CD4-positive, alpha-beta T cell treated with Interleukin-2 at 100 ng/mL for 4 hours (primary cell): ENCODE measurements around the gene ADAMTS17.

Experiments
- DNase-seq: peaks from one replicate; pipeline ENCODE4 v3.0.0-alpha.2; 2020; ENCODE audit warnings: low spot score

The ADAMTS17 gene

GRCh38 chr15:99978426-99978825 lies 363.3 kb downstream of the ADAMTS17 start:
- DNase-seq = no peak

- no peak for DNase-seq
Observed at GRCh38 chr15:99977929-99978328, 363.8 kb downstream of the ADAMTS17 start.

- DNase-seq = no peak
Observed at GRCh38 chr15:99976811-99977271, 364.9 kb downstream of the ADAMTS17 start.

- no peak for DNase-seq
Observed at GRCh38 chr15:99976000-99976399, 365.8 kb downstream of the ADAMTS17 start.

GRCh38 chr15:99974246-99974645 lies 367.5 kb downstream of the ADAMTS17 start:
- no peak for DNase-seq

GRCh38 chr15:99973351-99973750 lies 368.4 kb downstream of the ADAMTS17 start:
- no peak for DNase-seq

- no peak for DNase-seq
Observed at GRCh38 chr15:99970891-99971430, 370.8 kb downstream of the ADAMTS17 start.

GRCh38 chr15:99969261-99969920 lies 372.4 kb downstream of the ADAMTS17 start:
- no peak for DNase-seq

GRCh38 chr15:99967841-99968371 lies 373.9 kb downstream of the ADAMTS17 start:
- DNase-seq = no peak

GRCh38 chr15:99966815-99967214 lies 375.0 kb downstream of the ADAMTS17 start:
- DNase-seq = no peak

- no peak for DNase-seq
Observed at GRCh38 chr15:99965376-99965775, 376.4 kb downstream of the ADAMTS17 start.

- DNase-seq = no peak
Observed at GRCh38 chr15:99963976-99964375, 377.8 kb downstream of the ADAMTS17 start.

GRCh38 chr15:99963096-99963825 lies 378.5 kb downstream of the ADAMTS17 start:
- DNase-seq = no peak

GRCh38 chr15:99962006-99962561 lies 379.7 kb downstream of the ADAMTS17 start:
- no peak for DNase-seq

GRCh38 chr15:99961011-99961441 lies 380.7 kb downstream of the ADAMTS17 start:
- no peak for DNase-seq

GRCh38 chr15:99959326-99959725 lies 382.4 kb downstream of the ADAMTS17 start:
- DNase-seq = no peak

- no peak for DNase-seq
Observed at GRCh38 chr15:99958426-99959097, 383.2 kb downstream of the ADAMTS17 start.

GRCh38 chr15:99957642-99958013 lies 384.1 kb downstream of the ADAMTS17 start:
- no peak for DNase-seq

- DNase-seq = no peak
Observed at GRCh38 chr15:99956820-99957641, 384.7 kb downstream of the ADAMTS17 start.

GRCh38 chr15:99956022-99956775 lies 385.6 kb downstream of the ADAMTS17 start:
- DNase-seq = no peak
